HepG2 (cell line): ENCODE data around the gene WDR70. TPM values are rescaled to one million over a fixed set of nuclear protein-coding genes. Genes with fewer than 3 reads are reported as not detected.

Source experiments
- ATAC-seq: fragments of 200-7000 bp; cut with Tn5 transposase; 3 replicates; pipeline ENCODE4 v1.9.1; 2020; ENCODE audit warnings: mild to moderate bottlenecking, moderate library complexity
- BruUV-seq: library from RNA; stranded (reverse); fragments of 400-500 nt; replicated peaks from 2 replicates; lab custom pipeline; 2021; lab: Mats Ljungman, UMichigan
- CTCF ChIA-PET: fragments of 300-600 bp; formaldehyde crosslinking; extraction: SDS; loops from one replicate; lab custom pipeline; 2021; ENCODE audit warnings: low total read pairs, inconsistent platforms, low intra/inter-chr PET ratio; lab: Yijun Ruan, JAX
- POLR2A ChIA-PET: fragments of 350-600 bp; sonication (Branson Sonifier 250); formaldehyde crosslinking; loops from one replicate; lab custom pipeline; 2020; ENCODE audit warnings: antibody characterized with exemption, inconsistent platforms; lab: Yijun Ruan, JAX
- DNase-seq: peaks from one replicate; pipeline ENCODE4 v3.0.0-alpha.2; 2015; ENCODE audit warnings: low spot score
- FAIRE-seq: peaks from 3 replicates; lab custom pipeline; 2011; peaks lifted over from hg19 to GRCh38; lab: Jason Lieb, UNC
- H2AFZ ChIP-seq: one replicate; pipeline ENCODE4 v1.6.1; 2011; ENCODE audit warnings: low read length, inconsistent platforms
- H3K27ac ChIP-seq: fragments of 300-600 bp; 3 replicates; pipeline ENCODE4 v1.8.0; 2011; ENCODE audit warnings: mixed run types, mild to moderate bottlenecking, mixed read lengths, low read length, inconsistent platforms; ENCODE audit not compliant: insufficient read depth; ENCODE audit errors: extremely low read length
- H3K27me3 ChIP-seq, 2 experiments: fragments of 200-600 bp in 1 of 2; 2 replicates in 1 of 2; 3 replicates in 1 of 2; pipeline versions ENCODE4 v1.6.0 to v1.8.0; 2011; ENCODE audit warnings: low read length in 2 of 2, mild to moderate bottlenecking in 2 of 2, moderate library complexity in 2 of 2, inconsistent platforms in 1 of 2; ENCODE audit not compliant: insufficient read depth in 2 of 2, control insufficient read depth in 1 of 2
- H3K36me3 ChIP-seq, 2 experiments: fragments of 200-600 bp in 1 of 2; replicated peaks in 1 of 2; 2 replicates in 1 of 2; 3 replicates in 1 of 2; pipeline versions ENCODE4 v1.5.1 to v1.8.0; 2011; ENCODE audit warnings: low read length in 2 of 2, inconsistent platforms in 1 of 2; ENCODE audit not compliant: insufficient read depth in 2 of 2, control insufficient read depth in 1 of 2
- H3K4me1 ChIP-seq: 2 replicates; pipeline ENCODE4 v1.5.1; 2012; ENCODE audit warnings: low read length, inconsistent platforms; ENCODE audit not compliant: insufficient read depth
- H3K4me2 ChIP-seq: 2 replicates; pipeline ENCODE4 v1.6.0; 2011; ENCODE audit warnings: low read depth, low read length, inconsistent platforms
- H3K4me3 ChIP-seq, 3 experiments: fragments of 200-600 bp in 1 of 3; sonication (generic), shearing (Covaris generic) in 1 of 3; replicated peaks in 1 of 3; 2 replicates each; pipeline ENCODE4 v1.5.1; 2011 to 2016; ENCODE audit warnings: low read length in 3 of 3, inconsistent platforms in 2 of 3, low read depth in 2 of 3, mild to moderate bottlenecking in 2 of 3, control low read depth in 1 of 3, mixed read lengths in 1 of 3; ENCODE audit not compliant: insufficient read depth in 1 of 3
- H3K79me2 ChIP-seq: one replicate; pipeline ENCODE4 v1.6.1; 2011; ENCODE audit warnings: low read length, inconsistent platforms; ENCODE audit not compliant: insufficient read depth
- H3K9ac ChIP-seq: 2 replicates; pipeline ENCODE4 v1.6.0; 2011; ENCODE audit warnings: mild to moderate bottlenecking, low read depth, low read length, inconsistent platforms; ENCODE audit not compliant: insufficient read depth
- H3K9me3 ChIP-seq: 2 replicates; pipeline ENCODE4 v1.5.1; 2012; ENCODE audit warnings: mild to moderate bottlenecking, low read length
- H4K20me1 ChIP-seq: 2 replicates; pipeline ENCODE4 v1.6.0; 2011; ENCODE audit warnings: inconsistent platforms, mild to moderate bottlenecking, low read length, moderate library complexity; ENCODE audit not compliant: insufficient read depth
- GFI1 ChIP-seq: sonication (generic); formaldehyde crosslinking; IDR thresholded peaks from 2 replicates; pipeline ENCODE4 v1.5.0; 2020; ENCODE audit warnings: missing genetic modification reagents, mild to moderate bottlenecking, borderline replicate concordance
- MAFG ChIP-seq: sonication (generic); formaldehyde crosslinking; IDR thresholded peaks from 2 replicates; pipeline ENCODE4 v1.5.1; 2020; ENCODE audit warnings: mild to moderate bottlenecking, missing genetic modification reagents
- NR0B2 ChIP-seq: sonication (generic); formaldehyde crosslinking; IDR thresholded peaks from 2 replicates; pipeline ENCODE4 v1.4.0; 2020; ENCODE audit warnings: mild to moderate bottlenecking, missing genetic modification reagents
- RCOR2 ChIP-seq: IDR thresholded peaks from 2 replicates; pipeline ENCODE4 v1.6.1; 2016; ENCODE audit warnings: missing biosample characterization, missing genetic modification reagents
- RELA ChIP-seq: sonication (generic); formaldehyde crosslinking; IDR thresholded peaks from 2 replicates; pipeline ENCODE4 v1.4.0; 2020; ENCODE audit warnings: missing genetic modification reagents
- RXRA ChIP-seq: sonication (generic); formaldehyde crosslinking; IDR thresholded peaks from 2 replicates; pipeline ENCODE4 v1.5.1; 2020; ENCODE audit warnings: missing genetic modification reagents
- TBP ChIP-seq: sonication (generic); formaldehyde crosslinking; IDR thresholded peaks from 2 replicates; pipeline ENCODE4 v1.5.0; 2020; ENCODE audit warnings: missing genetic modification reagents
- TRIM24 ChIP-seq: sonication (generic); formaldehyde crosslinking; IDR thresholded peaks from 2 replicates; pipeline ENCODE4 v1.8.0; 2022; ENCODE audit warnings: mild to moderate bottlenecking, missing genetic modification reagents
- WIZ ChIP-seq: sonication (generic); formaldehyde crosslinking; IDR thresholded peaks from 2 replicates; pipeline ENCODE4 v1.5.1; 2020; ENCODE audit warnings: mild to moderate bottlenecking, missing genetic modification reagents
- ZFP90 ChIP-seq: sonication (generic); formaldehyde crosslinking; IDR thresholded peaks from 2 replicates; pipeline ENCODE4 v1.8.0; 2022; ENCODE audit warnings: missing genetic modification reagents, mild to moderate bottlenecking, inconsistent platforms, borderline replicate concordance
- ZNF253 ChIP-seq: sonication (generic); formaldehyde crosslinking; IDR thresholded peaks from 2 replicates; pipeline ENCODE4 v1.8.0; 2022; ENCODE audit warnings: mild to moderate bottlenecking, missing genetic modification reagents, borderline replicate concordance
- ZNF451 ChIP-seq: sonication (generic); formaldehyde crosslinking; IDR thresholded peaks from 2 replicates; pipeline ENCODE4 v1.5.0; 2020; ENCODE audit warnings: mild to moderate bottlenecking, missing genetic modification reagents
- ZNF720 ChIP-seq: sonication (generic); formaldehyde crosslinking; IDR thresholded peaks from 2 replicates; pipeline ENCODE4 v1.4.0; 2020; ENCODE audit warnings: missing genetic modification reagents
- WGBS: methylation state at CpG from one replicate; pipeline ENCODE4 v1.1.6; 2017; ENCODE audit warnings: low lambda C conversion rate; 5-methylcytosine and 5-hydroxymethylcytosine counted together
- in situ Hi-C: cut with HindIII; loops from 2 replicates; pipeline ENCODE4 v1.10.0; 2017; ENCODE audit warnings: low pct_unique_long_range_greater_than_20kb; ENCODE audit not compliant: extremely low pct_ligation_motif_present
- intact Hi-C: fragments of 100-400 bp; cut with micrococcal nuclease; formaldehyde crosslinking; loops from one replicate; pipeline ENCODE4 v1.10.0; 2022; ENCODE audit not compliant: unreplicated experiment
- polyA plus RNA-seq, 8 experiments: library from polyadenylated mRNA; depleted of rRNA in 3 of 8; stranded (reverse) in 7 of 8; unstranded in 1 of 8; fragments of >200 nt; fragmentation: Illumina TruSeq in 4 of 8; extraction: Trizol in 4 of 8; gene quantifications; 2 replicates each; pipeline versions ENCODE4 v1.2.1 to v1.2.3, GENCODE V29; 2011 to 2016; ENCODE audit warnings: low read depth in 4 of 8, missing spikeins in 1 of 8, mixed read lengths in 1 of 8; ENCODE audit not compliant: insufficient read depth in 1 of 8
- total RNA-seq, 5 experiments: library from RNA; depleted of rRNA; stranded (reverse); fragments of >200 nt; fragmentation: Illumina TruSeq; extraction: Trizol; gene quantifications; 2 replicates each; pipeline ENCODE4 v1.2.3, GENCODE V29; 2016; ENCODE audit warnings: low read depth in 1 of 5
- TF ChIP-seq, protein P1 (sequence below): IDR thresholded peaks from 2 replicates; pipeline ENCODE4 v1.6.1; 2016

WDR70 gene
- total and polyA plus RNA-seq, 2 of the 13 experiments (the other 11 are each of a cell fraction or from before 2014, with no cell fraction given) = 14.6 to 30.6 TPM

DNA sequence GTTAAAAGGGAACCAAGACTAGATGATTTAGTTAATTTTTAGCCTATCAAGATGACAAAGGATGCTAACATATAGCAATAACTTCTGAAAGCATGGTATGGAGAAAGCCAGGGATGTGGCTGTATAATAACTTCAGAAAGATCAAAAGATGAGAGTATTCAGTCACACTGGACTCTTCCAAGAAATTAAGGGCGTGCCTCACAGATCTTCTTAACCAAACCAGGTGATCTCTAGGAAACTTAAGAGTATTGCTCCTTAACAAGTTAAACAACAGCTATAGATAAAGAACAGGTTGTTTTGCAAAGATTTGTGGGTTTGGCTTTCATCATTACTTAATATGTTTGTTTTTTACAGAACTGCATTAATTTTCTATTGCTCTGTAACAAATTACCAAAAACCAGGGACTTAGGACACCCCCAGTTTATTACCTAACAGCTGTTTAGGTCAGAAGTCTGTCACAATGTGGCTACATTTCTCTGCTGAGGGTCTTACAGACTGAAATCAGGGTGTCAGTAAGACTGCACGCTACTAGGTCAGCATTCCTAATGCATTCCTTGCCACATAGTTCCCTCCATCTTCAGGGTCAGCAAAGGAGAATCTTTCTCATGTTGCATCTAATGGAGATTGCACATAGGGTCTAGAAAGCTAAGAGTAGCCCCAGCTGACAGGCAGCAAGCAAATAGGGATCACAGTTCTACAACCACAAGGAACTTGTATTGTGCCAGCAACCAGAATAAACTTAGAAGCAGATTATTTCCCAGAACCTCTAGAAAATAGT lies 113.8 kb downstream of the WDR70 start:
- H3K36me3 ChIP-seq = peaks cover 0 to 3% of the 10 kb centered on the region in 2 experiments; a peak in 3 of 5 replicates
- H3K9me3 ChIP-seq = no peaks in the 10 kb centered on the region
- no peaks in the 10 kb centered on the region for H3K79me2 ChIP-seq
- POLR2A ChIA-PET = interaction anchor here (0.8 kb wide), 1 partner anchor 79 kb away, joined by 3 read pairs; no protein-coding TSS in a partner anchor
- H3K27ac ChIP-seq = no peak overlapping the region
- H2AFZ ChIP-seq = no peak overlapping the region
- TF ChIP-seq NR0B2 (CRISPR knock-in tag) (no peak), ZNF451 (no peak), RXRA (no peak), WIZ (CRISPR knock-in tag) (no peak), ZFP90 (CRISPR knock-in tag) (no peak), ZNF720 (CRISPR knock-in tag) (no peak), TBP (CRISPR knock-in tag) (no peak), GFI1 (no peak), RELA (no peak), ZNF253 (CRISPR knock-in tag) (no peak), TRIM24 (CRISPR knock-in tag) (no peak), RCOR2 (CRISPR knock-in tag) (no peak), MAFG (CRISPR knock-in tag) (no peak)
- TF ChIP-seq, protein P1, sequence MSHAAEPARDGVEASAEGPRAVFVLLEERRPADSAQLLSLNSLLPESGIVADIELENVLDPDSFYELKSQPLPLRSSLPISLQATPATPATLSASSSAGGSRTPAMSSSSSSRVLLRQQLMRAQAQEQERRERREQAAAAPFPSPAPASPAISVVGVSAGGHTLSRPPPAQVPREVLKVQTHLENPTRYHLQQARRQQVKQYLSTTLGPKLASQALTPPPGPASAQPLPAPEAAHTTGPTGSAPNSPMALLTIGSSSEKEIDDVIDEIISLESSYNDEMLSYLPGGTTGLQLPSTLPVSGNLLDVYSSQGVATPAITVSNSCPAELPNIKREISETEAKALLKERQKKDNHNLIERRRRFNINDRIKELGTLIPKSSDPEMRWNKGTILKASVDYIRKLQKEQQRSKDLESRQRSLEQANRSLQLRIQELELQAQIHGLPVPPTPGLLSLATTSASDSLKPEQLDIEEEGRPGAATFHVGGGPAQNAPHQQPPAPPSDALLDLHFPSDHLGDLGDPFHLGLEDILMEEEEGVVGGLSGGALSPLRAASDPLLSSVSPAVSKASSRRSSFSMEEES (CRISPR knock-in tag) = no peak
- BruUV-seq = no TSS peak
- H3K9ac ChIP-seq = no peak overlapping the region
- intact Hi-C loops = no loop called here
- in situ Hi-C loops = no loop called here
- DNase-seq = no peak
- no peak for FAIRE-seq
- H3K4me3 ChIP-seq = no peak overlapping the region
- CTCF ChIA-PET = no interaction called here
- H3K27me3 ChIP-seq = no peaks in the 10 kb centered on the region
- H4K20me1 ChIP-seq = no peaks in the 10 kb centered on the region
- H3K4me1 ChIP-seq = no peaks in the 10 kb centered on the region
- H3K4me2 ChIP-seq = no peak overlapping the region
- WGBS = 94% methylated on average over 2 of the region's 2 CpGs
- ATAC-seq = no peak
